ENCODE data around the gene ZBBX.
"Not testable (repeated sequence)": the region's sequence is repeated elsewhere in the genome, so short reads cannot be mapped to it uniquely, and the experiment has no call there.

The ZBBX gene

DNA sequence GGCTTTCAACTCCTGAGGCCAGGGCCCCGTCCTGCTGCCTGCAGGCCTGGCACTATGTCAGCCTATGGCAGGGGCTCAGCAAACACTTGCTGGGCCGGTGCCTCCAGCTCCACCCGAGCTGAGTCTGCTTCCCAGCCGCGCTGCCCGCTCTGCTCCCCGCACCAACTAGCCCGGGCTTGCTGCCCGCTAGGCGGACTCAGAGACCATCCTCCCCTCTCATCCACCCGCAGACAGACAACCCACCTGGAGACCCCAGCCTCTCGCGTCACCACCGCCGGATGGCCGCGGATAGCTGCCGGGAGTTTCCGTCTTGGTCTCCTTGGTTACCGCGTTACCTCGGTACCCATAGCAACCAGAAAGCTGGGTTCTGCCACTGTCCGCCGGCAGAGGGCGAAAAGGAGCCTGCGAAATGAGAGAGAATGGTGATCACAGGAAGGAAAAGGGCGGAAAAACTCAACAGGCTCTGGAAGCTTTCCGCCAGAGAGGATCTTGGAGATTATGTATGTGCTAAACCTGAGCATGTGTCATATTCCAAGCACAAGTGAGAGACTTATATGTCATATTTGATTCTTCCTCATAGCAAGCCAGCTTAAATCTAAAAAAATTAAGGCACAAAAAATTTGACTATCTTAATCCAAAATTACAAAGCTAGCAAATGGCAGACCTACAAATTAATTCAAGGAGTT is at the start of gene ZBBX:
ZBBX (minus strand) TSS at position 294 of the 686 bp plus-strand sequence. CDS start 7,396 bp downstream, outside the sequence.
- DNase-seq (ENCODE audit: low read depth in 1 of 2, low spot score in 1 of 2): peak; percentile 67 to 77

DNA sequence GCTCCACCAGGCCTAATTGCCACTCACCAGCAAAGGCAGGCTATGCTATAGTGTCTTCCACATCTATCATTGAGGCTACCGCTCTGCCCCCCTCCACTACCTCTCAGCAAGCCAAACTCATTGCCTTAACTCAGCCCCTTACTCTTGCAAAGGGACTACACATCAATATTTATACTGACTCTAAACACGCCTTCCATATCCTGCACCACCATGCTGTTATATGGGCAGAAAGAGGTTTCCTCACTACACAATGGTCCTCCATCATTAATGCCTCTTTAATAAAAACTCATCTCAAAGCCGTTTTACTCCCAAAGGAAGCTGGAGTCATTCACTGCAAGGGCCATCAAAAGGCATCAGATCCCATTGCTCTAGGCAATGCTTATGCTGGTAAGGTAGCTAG is 46.9 kb upstream of the ZBBX start:
- not testable (repeated sequence) for DNase-seq (ENCODE audit: low read depth in 1 of 2, low spot score in 1 of 2)

GRCh38 chr3:167422396-167422795 is 42.3 kb upstream of the ZBBX start:
- DNase-seq (ENCODE audit: low read depth in 1 of 2, low spot score in 1 of 2): not testable (repeated sequence)

DNA sequence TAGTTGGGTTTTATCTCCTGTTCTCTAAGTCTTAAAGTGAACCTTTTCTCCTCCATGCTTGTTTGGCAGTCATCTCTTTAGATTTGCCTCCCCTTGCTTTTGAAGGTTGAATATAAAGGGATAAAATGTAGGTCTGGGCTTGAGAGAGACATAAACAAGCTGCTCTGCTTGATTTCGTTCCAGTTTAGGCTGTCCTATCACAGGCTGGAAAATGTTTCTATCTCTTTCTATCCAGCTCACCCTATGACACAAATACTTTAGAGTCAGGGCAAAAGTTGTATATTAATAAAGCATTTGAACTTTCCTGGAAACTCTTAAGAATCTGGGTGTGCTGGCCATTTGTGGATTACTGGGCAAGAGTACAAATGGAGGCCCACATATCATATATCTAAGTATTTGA is 29.5 kb upstream of the ZBBX start:
- no peak for DNase-seq (ENCODE audit: low read depth in 1 of 2, low spot score in 1 of 2)

DNA sequence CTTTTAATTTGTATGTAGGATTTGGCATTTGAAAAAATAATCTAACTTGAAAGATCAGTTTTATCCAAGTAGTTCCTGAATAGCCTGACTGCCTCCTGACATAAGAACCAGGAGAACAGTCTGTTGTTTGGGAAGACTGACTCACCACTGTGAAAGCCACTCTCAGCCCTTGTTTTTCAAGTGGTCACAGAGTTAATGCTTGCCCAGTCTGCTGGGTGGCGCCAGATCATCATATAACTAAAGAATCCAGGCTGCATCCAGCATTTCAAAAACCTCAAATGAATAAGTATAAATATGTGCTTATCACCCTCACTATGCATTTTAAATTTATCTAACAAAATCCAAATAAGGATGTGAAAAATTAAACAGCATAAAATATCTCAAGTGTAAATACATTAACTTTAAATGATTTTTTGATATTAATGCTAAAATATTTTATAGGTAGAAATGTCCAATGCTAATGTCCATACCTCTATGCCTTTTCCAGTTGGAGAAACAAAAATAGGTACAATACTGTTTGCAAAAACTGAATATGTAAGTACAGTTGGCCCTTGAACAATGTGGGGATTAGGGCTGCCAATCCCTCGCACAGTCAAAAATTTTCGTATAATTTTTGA is 26.9 kb upstream of the ZBBX start:
- no peak for DNase-seq (ENCODE audit: low read depth in 1 of 2, low spot score in 1 of 2)

- no peak for DNase-seq (ENCODE audit: low read depth in 1 of 2, low spot score in 1 of 2)
Observed at GRCh38 chr3:167397826-167398225, 17.7 kb upstream of the ZBBX start.

DNA sequence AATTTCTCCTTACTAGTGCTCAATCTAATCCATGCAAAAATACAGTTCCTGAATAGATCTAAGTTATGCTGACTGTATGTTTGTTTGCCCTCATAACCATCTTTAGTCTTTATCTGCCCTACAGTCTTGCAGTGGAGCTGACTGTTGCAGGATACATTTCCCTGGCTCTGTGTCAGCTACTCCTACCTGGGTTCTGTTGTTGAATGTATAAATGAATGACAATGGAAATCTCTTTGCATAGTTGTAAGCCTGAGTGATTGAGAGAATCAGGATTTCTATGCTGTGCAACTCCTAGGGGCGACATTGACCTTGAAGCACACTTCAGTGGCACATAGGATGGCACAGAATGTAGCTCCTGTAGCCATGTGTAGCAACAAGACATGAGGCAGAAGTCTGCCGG is 16.0 kb upstream of the ZBBX start:
- DNase-seq (ENCODE audit: low read depth in 1 of 2, low spot score in 1 of 2): no peak

- no peak for DNase-seq (ENCODE audit: low read depth in 1 of 2, low spot score in 1 of 2)
Observed at GRCh38 chr3:167394003-167394402, 13.9 kb upstream of the ZBBX start.

DNA sequence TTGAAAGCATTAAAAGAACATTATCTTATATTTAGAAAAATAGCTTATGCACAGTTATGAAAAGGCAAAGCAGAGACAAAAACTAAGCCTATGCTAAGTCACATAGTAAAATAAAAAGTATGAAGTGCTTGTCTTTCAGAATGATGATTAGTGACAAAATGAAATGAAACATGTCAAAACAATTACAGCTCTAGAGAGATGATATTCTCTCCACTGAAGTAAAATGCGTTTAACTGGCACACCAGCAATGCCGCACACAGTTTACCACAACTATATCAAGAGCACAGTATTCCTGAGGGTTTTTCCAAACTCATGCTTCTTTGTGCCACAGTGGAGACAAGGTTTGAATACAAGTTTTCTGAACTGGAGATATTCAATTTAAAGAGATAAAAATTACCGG is 2.1 kb upstream of the ZBBX start:
- DNase-seq (ENCODE audit: low read depth in 1 of 2, low spot score in 1 of 2): no peak

DNA sequence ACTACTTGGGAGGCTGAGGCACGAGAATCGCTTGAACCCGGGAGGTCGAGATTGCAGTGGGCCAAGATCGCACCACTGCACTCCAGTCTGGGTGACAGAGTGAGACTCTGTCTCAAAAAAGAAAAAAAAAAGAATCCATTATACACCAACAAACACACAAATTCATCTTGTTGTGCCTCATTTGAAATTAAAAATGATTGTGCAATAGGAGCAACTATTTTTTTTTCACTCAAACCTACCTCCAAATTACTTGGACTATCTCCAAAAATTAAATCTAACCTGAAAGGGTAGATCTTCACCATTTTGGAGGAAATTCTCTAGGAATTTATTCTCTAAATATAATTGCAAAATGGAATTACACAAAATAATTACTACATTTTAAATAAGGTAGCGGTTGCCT is 4.6 kb downstream of the ZBBX start:
- no peak for DNase-seq (ENCODE audit: low read depth in 1 of 2, low spot score in 1 of 2)

DNA sequence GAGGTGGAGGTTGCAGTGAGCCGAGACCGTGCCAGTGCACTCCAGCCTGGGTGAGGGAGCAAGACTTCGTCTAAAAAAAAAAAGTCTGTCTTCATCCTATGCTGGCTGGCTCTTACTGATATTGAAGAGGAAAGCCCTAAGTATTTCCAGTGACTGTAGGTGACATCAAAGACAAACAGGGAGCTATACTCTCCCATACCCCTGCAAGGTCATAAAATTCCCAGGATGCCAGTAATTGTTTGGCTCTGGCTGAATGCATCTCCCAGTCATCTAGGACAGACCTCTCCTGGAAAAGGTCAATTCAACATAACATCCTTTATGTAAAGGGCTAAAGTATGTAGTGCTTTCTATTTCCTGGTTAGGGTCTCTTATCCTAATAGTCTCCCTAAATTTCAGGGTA is 8.0 kb downstream of the ZBBX start:
- no peak for DNase-seq (ENCODE audit: low read depth in 1 of 2, low spot score in 1 of 2)

GRCh38 chr3:167361948-167362347 is 18.1 kb downstream of the ZBBX start:
- no peak for DNase-seq (ENCODE audit: low read depth in 1 of 2, low spot score in 1 of 2)

GRCh38 chr3:167361306-167361705 is 18.8 kb downstream of the ZBBX start:
- DNase-seq (ENCODE audit: low read depth in 1 of 2, low spot score in 1 of 2): no peak

DNA sequence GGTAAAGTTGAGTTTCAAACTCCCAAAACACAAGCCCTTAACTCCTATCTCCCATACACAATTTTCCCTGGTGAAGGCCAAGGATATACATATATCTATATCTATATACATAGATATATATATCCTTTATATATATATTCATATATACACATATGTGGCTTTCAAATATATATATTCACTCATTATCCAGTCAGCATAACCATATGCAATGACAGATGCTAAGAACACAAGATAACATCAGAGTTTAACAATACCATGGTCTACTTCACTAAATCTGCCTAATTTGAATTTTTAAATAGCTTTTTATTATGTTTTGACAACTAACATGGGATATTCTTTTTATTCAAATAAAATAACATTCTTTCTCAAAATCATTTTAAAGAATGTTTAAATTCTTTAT is 24.7 kb downstream of the ZBBX start:
- no peak for DNase-seq (ENCODE audit: low read depth in 1 of 2, low spot score in 1 of 2)

GRCh38 chr3:167354751-167355150 is 25.3 kb downstream of the ZBBX start:
- no peak for DNase-seq (ENCODE audit: low read depth in 1 of 2, low spot score in 1 of 2)

DNA sequence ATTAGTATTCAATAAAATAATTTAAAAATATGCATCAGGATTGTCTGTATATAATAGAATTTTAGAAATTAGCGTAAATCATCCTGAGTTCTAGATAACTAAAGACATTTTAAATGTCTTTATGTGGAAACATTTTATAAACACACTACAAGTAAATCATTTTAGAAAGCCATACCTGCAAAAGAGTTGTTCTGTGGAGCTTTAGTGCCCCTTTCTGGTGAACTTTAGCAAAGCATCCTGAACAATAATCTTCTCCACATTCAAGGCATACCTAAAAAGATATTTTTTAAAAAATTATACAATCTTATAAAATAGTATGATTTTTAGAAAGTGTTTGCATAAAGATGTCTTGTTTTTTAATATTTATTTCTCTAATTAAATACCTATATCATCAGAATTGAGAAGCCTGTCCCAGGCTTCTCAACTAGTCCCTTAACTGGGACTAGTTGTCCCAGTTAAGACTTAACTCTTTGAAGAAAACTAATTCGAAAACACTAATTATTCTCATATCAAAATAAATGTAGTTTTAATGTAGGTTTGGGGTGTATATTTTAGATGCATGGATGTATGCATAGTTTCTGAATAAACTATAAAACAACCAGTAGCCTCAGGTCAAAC is 29.7 kb downstream of the ZBBX start:
- DNase-seq (ENCODE audit: low read depth in 1 of 2, low spot score in 1 of 2): no peak

DNA sequence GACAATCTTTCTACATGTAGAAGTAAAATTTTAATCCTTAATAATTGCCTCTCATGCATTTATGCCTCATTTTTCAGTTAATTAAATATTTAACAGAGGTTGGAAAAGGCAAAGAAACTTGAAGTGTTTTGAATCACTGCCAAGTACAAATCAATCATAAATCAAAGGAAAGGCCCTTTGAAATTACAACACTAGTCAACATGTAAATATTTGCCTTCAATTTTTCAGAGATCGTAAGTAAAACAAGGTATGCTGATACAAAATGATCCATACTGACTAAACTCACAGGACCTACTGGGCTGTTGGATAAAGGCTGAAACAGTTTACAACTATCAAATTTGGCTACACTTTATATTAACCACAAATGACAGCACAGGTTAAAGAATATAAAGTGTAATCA is 33.9 kb downstream of the ZBBX start:
- no peak for DNase-seq (ENCODE audit: low read depth in 1 of 2, low spot score in 1 of 2)

DNA sequence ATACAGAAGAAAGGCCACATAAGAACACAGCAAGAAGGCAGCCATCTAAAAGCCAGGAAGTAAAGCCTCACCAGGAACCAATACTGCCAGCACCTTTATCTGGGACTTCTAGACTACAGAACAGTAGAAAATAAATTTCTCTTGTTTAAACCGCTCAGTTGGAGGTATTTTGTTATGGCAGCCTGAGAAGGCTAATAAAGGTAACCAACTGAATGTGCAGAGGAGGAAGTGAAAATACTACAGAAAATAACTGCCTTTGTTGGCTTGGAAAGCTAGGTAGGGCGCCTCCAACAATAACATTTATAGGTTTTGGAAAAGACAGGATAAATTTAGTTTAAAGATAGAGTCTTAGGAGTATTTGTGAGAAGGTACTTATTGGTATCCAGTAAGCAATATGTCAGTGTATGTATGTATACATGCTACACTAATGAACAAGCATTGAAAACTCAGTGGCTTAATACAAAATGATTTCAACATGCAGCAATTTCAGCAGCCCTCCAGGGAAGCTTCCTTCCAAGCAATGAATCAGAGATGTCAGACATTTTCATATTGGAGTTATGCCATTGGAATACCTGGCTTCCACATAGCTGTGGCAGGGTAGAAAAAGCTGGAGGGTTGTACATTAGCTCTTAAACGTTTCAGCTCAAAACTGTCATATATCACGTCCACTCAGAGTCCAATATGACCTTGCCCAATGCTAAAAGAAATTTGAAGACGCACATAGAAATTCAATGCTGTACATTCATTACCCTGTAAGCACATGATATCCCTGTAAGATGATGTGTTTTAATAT is 48.9 kb downstream of the ZBBX start:
- no peak for DNase-seq (ENCODE audit: low read depth in 1 of 2, low spot score in 1 of 2)

- no peak for DNase-seq (ENCODE audit: low read depth in 1 of 2, low spot score in 1 of 2)
Observed at GRCh38 chr3:167323572-167323971, 56.5 kb downstream of the ZBBX start.

GRCh38 chr3:167318996-167319615 is 61.0 kb downstream of the ZBBX start:
- DNase-seq (ENCODE audit: low read depth in 1 of 2, low spot score in 1 of 2): no peak

GRCh38 chr3:167318306-167318705 is 61.8 kb downstream of the ZBBX start:
- DNase-seq (ENCODE audit: low read depth in 1 of 2, low spot score in 1 of 2): no peak
